Activated CD4-positive, alpha-beta T cell treated with anti-CD3 and anti-CD28 coated beads, Interleukin-2, amount 10 ng/mL, durations not matched to agents 24 days and 14 days (primary cell): ENCODE data around the gene NBEAL1. TPM values are rescaled to one million over a fixed set of nuclear protein-coding genes. Genes with fewer than 3 reads are reported as not detected.
"Not testable (repeated sequence)": the region's sequence is repeated elsewhere in the genome, so short reads cannot be mapped to it uniquely, and the experiment has no call there.

ENCODE experiments used
- DNase-seq: peaks from one replicate; pipeline ENCODE4 v3.0.0; 2022
- H3K27ac Mint-ChIP-seq: one replicate; pipeline ENCODE4 v1.8.0; 2022; ENCODE audit warnings: mild to moderate bottlenecking, mixed read lengths
- H3K27me3 Mint-ChIP-seq: one replicate; pipeline ENCODE4 v1.8.0; 2022; ENCODE audit warnings: mixed read lengths
- H3K36me3 Mint-ChIP-seq: one replicate; pipeline ENCODE4 v1.8.0; 2022; ENCODE audit warnings: low read depth, mild to moderate bottlenecking, mixed read lengths
- H3K4me1 Mint-ChIP-seq: one replicate; pipeline ENCODE4 v1.8.0; 2021; ENCODE audit warnings: mixed read lengths
- H3K4me3 Mint-ChIP-seq: one replicate; pipeline ENCODE4 v1.8.0; 2022; ENCODE audit warnings: mild to moderate bottlenecking, moderate library complexity, mixed read lengths
- H3K9me3 Mint-ChIP-seq: one replicate; pipeline ENCODE4 v1.8.0; 2021; ENCODE audit warnings: mixed read lengths
- intact Hi-C: fragments of 100-400 bp; cut with micrococcal nuclease; formaldehyde crosslinking; loops from one replicate; pipeline ENCODE4 v1.15.1; 2023
- total RNA-seq: library from RNA; stranded (reverse); gene quantifications from 2 replicates; pipeline ENCODE4 v1.2.3, GENCODE V29; 2022

The NBEAL1 gene
- total RNA-seq, 1 donor from 2014 or later: 9.5 TPM

DNA sequence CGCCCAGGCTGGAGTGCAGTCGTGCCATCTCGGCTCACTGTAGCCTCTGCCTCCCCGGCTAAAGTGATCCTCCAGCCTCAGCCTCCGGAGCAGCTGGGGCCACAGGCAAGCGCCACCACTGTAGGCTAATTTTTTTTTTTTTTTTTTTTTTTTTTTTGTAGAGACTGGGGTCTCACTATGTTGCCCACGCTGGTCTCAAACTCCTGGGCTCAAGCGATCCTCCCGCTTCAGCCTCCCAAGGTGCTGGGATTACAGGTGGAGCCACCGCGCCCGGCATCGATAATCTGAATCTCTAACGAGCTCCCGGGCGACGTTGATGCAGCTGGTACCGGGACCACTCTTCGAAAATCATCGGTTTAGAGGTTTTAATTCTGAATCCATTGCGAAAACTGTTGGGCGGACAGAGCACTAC, 223.6 kb downstream of the NBEAL1 start:
- Mint-ChIP-seq H3K36me3 (peaks cover 28% of the 10 kb centered on the region), H3K9me3 (no peaks in the 10 kb centered on the region)

GRCh38 chr2:203238704-203239526, 224.2 kb downstream of the NBEAL1 start, which contains the start of gene CYP20A1:
CYP20A1 (plus strand) TSS chr2:203239018; CDS start chr2:203239063, 45 bp downstream.
- H3K27me3 Mint-ChIP-seq: no peaks in the 10 kb centered on the region
- peak; percentile 99 for DNase-seq
- H3K4me1 Mint-ChIP-seq: peaks cover 27% of the 10 kb centered on the region
- H3K27ac Mint-ChIP-seq: peak within 1 kb of the TSS; percentile 100
- H3K9me3 Mint-ChIP-seq: no peaks in the 10 kb centered on the region
- peaks cover 30% of the 10 kb centered on the region for H3K36me3 Mint-ChIP-seq
- H3K4me3 Mint-ChIP-seq: peak within 1 kb of the TSS; percentile 95
- intact Hi-C loops: loop anchor here (1.0 to 5.0 kb wide), 5 partner anchors 89 to 602 kb away; partner anchors contain the start of genes ABI2, NBEAL1 and WDR12

More for the DNA sequence above, 223.6 kb downstream of the NBEAL1 start:
- H3K27ac Mint-ChIP-seq: peak overlapping the region; percentile 100
- DNase-seq: no peak
- intact Hi-C loops: loop anchor here (1.0 to 5.0 kb wide), 4 partner anchors 224 to 601 kb away; partner anchors contain the start of genes NBEAL1 and WDR12
- H3K27me3 Mint-ChIP-seq: no peaks in the 10 kb centered on the region
- peak overlapping the region; percentile 95 for H3K4me3 Mint-ChIP-seq
- peaks cover 25% of the 10 kb centered on the region for H3K4me1 Mint-ChIP-seq

- peak overlapping the region; percentile 100 for H3K27ac Mint-ChIP-seq
- no peaks in the 10 kb centered on the region for H3K9me3 Mint-ChIP-seq
- intact Hi-C loops: no loop called here
- peaks cover 28% of the 10 kb centered on the region for H3K4me1 Mint-ChIP-seq
- peaks cover 38% of the 10 kb centered on the region for H3K36me3 Mint-ChIP-seq
- DNase-seq: peak; percentile 60
- peak overlapping the region; percentile 95 for H3K4me3 Mint-ChIP-seq
- H3K27me3 Mint-ChIP-seq: no peaks in the 10 kb centered on the region
These were observed 225.8 kb downstream of the NBEAL1 start for GRCh38 chr2:203240491-203240890.

DNA sequence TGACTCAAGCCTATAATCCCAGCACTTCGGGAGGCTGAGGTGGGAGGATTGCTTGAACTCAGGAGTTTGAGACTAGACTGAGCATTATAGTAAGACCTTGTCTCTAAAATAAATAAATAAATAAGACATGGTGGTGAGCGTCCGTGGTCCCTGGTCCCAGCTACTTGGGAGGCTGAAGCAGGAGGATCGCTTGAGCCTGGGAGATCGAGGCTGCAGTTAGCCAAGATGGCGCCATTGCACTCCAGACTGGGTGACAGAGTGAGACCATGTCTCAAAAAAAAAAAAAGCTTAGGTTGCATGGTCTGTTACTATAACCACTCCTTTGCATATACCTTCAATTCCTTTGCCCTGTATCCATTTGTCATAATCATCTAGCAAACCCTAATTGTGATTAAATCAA, 227.8 kb downstream of the NBEAL1 start:
- intact Hi-C loops: no loop called here
- Mint-ChIP-seq H3K4me1 (peaks cover 31% of the 10 kb centered on the region), H3K9me3 (no peaks in the 10 kb centered on the region), H3K36me3 (peaks cover 46% of the 10 kb centered on the region), H3K4me3 (no peak overlapping the region), H3K27ac (peak overlapping the region; percentile 1), H3K27me3 (no peaks in the 10 kb centered on the region)
- no peak for DNase-seq

GRCh38 chr2:203246646-203247045, 232.0 kb downstream of the NBEAL1 start:
- no peak overlapping the region for H3K27ac Mint-ChIP-seq
- H3K9me3 Mint-ChIP-seq: no peaks in the 10 kb centered on the region
- H3K36me3 Mint-ChIP-seq: peaks cover 40% of the 10 kb centered on the region
- peaks cover 12% of the 10 kb centered on the region for H3K4me1 Mint-ChIP-seq
- H3K4me3 Mint-ChIP-seq: no peak overlapping the region
- H3K27me3 Mint-ChIP-seq: no peaks in the 10 kb centered on the region
- no peak for DNase-seq
- intact Hi-C loops: no loop called here

GRCh38 chr2:203252818-203253217, 238.1 kb downstream of the NBEAL1 start:
- no peak overlapping the region for H3K4me3 Mint-ChIP-seq
- DNase-seq: no peak
- no peak overlapping the region for H3K27ac Mint-ChIP-seq
- intact Hi-C loops: no loop called here
- no peaks in the 10 kb centered on the region for H3K27me3 Mint-ChIP-seq
- no peaks in the 10 kb centered on the region for H3K4me1 Mint-ChIP-seq
- no peaks in the 10 kb centered on the region for H3K9me3 Mint-ChIP-seq
- H3K36me3 Mint-ChIP-seq: peaks cover 42% of the 10 kb centered on the region

GRCh38 chr2:203253422-203254095, 238.9 kb downstream of the NBEAL1 start:
- H3K9me3 Mint-ChIP-seq, H3K27ac Mint-ChIP-seq: not testable (repeated sequence)

GRCh38 chr2:203261326-203262159, 246.9 kb downstream of the NBEAL1 start:
- Mint-ChIP-seq H3K4me3 (no peak overlapping the region), H3K9me3 (no peaks in the 10 kb centered on the region), H3K4me1 (peaks cover 5% of the 10 kb centered on the region), H3K36me3 (peaks cover 33% of the 10 kb centered on the region), H3K27me3 (no peaks in the 10 kb centered on the region), H3K27ac (no peak overlapping the region)
- DNase-seq: no peak
- intact Hi-C loops: no loop called here

More at GRCh38 chr2:203253422-203254095, 238.9 kb downstream of the NBEAL1 start:
- H3K4me3 Mint-ChIP-seq, H3K27me3 Mint-ChIP-seq, intact Hi-C loops, H3K4me1 Mint-ChIP-seq, DNase-seq: not testable (repeated sequence)
- peaks cover 45% of the 10 kb centered on the region for H3K36me3 Mint-ChIP-seq

Other genes with a start within 250 kb of the NBEAL1 start
- 6.6 and 7.8 TPM in 2 replicates for gene ICA1L, start 143.1 kb upstream of the NBEAL1 start, total RNA-seq
- gene WDR12, start 103.2 kb upstream of the NBEAL1 start, total RNA-seq: 161 and 167 TPM in 2 replicates
- 3.9 and 4.3 TPM in 2 replicates for gene CARF, start 102.6 kb upstream of the NBEAL1 start, total RNA-seq
- gene CYP20A1, start 224.1 kb downstream of the NBEAL1 start, total RNA-seq: 21.6 and 23.2 TPM in 2 replicates